SK-N-MC (cell line): ENCODE measurements around the gene PARVB.
A peak's percentile ranks its signal among the peaks of the same experiment; 100 is the strongest.

Experiments used
- DNase-seq: peaks from one replicate; pipeline ENCODE4 v3.0.0-alpha.2; 2011; ENCODE audit warnings: low read depth, low spot score
- H3K27ac ChIP-seq: fragments of 200-600 bp; sonication (generic); 2 replicates; pipeline ENCODE4 v1.5.1; 2016; ENCODE audit warnings: mixed run types
- H3K36me3 ChIP-seq: fragments of 200-600 bp; sonication (generic); 2 replicates; pipeline ENCODE4 v1.6.1; 2017; ENCODE audit warnings: antibody characterized with exemption, low read length, mixed read lengths; ENCODE audit not compliant: insufficient read depth
- H3K4me3 ChIP-seq: fragments of 200-600 bp; sonication (generic); 2 replicates; pipeline ENCODE4 v1.5.1; 2016
- H3K9ac ChIP-seq: fragments of 200-600 bp; sonication (generic); 2 replicates; pipeline ENCODE4 v1.8.0; 2017; ENCODE audit warnings: mixed run types, mixed read lengths; ENCODE audit not compliant: insufficient read length
- H3K9me3 ChIP-seq: fragments of 200-600 bp; sonication (generic); 2 replicates; pipeline ENCODE4 v1.6.1; 2017; ENCODE audit warnings: low read depth, mild to moderate bottlenecking, antibody characterized with exemption, low read length, moderate library complexity, mixed read lengths
- EZH2 ChIP-seq: fragments of 200-600 bp; sonication (generic); IDR thresholded peaks from one replicate; pipeline ENCODE4 v1.6.1; 2017; ENCODE audit warnings: antibody characterized with exemption
- FOXP2 ChIP-seq: optimal IDR thresholded peaks from 2 replicates; pipeline ENCODE3; 2011; ENCODE audit warnings: mild to moderate bottlenecking, moderate library complexity; ENCODE audit not compliant: insufficient read depth; ENCODE audit errors: extremely low read length, control extremely low read depth
- POLR2AphosphoS5 ChIP-seq: IDR thresholded peaks from 2 replicates; pipeline ENCODE4 v1.6.1; 2012; ENCODE audit warnings: mild to moderate bottlenecking, low read depth, low read length, borderline replicate concordance

The PARVB gene

DNA sequence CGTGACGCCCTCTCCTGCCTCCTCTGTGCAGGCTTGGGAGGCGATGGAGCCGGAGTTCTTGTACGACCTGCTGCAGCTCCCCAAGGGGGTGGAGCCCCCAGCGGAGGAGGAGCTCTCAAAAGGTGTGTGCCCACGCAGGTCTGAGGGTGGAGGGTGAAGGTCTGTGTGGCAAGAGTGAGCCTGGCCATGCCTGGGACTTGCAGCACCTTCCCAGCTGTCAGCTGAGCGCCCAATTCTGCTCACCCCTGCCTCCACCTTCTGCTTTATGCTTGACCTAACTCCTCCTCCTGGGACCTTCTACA is 159.1 kb downstream of the PARVB start:
- no peak overlapping the region for H3K9ac ChIP-seq
- H3K4me3 ChIP-seq = no peak overlapping the region
- H3K27ac ChIP-seq = no peak overlapping the region
- TF ChIP-seq POLR2AphosphoS5 = no peak
- DNase-seq = no peak
- H3K9me3 ChIP-seq = no peaks in the 10 kb centered on the region
- no peaks in the 10 kb centered on the region for H3K36me3 ChIP-seq

DNA sequence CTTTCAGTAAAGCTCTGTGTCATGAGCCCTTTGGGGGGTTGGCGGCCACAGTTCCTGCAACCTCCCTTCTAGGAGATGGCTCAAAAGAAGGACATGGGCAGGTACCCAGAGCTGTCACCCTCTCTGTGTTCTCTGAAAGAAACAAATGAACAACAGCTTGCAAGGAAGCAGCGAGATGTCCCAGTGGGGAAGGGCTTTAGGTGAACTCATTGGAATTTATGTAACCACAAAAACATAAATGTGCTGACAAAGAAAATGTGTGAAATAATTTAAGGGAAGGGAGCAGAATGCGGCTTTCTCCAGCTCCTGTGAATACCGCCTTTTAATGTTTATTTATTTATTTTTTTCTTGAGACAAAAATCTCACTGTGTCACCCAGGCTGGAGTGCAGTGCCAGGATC is 159.9 kb downstream of the PARVB start:
- DNase-seq = peak; percentile 37
- peak overlapping the region; percentile 61; the same call in 1 of the 2 replicates for H3K27ac ChIP-seq
- H3K9ac ChIP-seq = no peak overlapping the region
- H3K4me3 ChIP-seq = 0 out of 2 replicates have a peak overlapping the region, but pooled peaks have one; percentile 38
- no peaks in the 10 kb centered on the region for H3K9me3 ChIP-seq
- H3K36me3 ChIP-seq = no peaks in the 10 kb centered on the region
- TF ChIP-seq FOXP2 (no peak), POLR2AphosphoS5 (no peak), EZH2 (no peak)

DNA sequence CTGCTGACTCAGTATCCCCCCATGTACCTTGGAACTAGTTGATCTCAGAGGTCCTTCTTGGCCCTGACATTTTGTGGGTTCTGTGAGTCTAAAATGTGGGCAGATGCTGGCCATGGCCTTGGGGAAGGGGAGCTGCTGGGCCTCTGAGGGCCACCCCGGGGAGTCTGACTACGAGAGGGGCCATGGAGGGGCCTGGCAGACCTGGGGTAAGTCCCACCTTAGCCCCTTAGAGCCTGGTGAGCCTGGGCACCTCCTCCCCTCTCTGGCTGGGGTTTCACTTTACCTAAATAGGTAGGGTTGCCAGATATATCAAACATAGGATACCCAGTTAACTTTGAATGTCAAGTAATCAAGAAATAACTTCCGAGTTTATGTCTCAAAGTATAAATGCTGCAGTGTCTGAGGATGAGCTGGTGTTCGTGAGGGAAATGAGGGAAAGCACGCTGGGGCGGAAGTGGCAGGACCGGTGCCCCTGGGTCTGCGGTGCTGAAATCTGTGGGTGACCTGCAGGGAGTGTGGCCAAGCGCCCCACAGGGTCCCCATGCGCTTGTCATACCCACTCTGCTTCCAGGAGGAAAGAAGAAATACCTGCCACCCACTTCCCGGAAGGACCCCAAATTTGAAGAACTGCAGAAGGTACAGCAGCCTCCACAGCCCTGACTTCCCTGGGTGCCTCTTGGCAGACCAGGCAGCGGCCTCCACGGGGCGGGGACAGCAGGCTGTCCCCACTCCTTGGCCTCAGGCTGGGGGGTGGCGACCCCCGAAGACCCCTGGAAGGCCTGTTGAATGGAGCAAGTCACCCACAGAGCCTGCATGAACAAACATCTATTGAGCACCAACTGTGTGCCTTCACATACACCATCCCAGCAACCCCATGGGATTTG is 161.4 kb downstream of the PARVB start:
- no peak for DNase-seq
- Histone ChIP-seq H3K4me3 (no peak overlapping the region), H3K9me3 (no peaks in the 10 kb centered on the region), H3K36me3 (no peaks in the 10 kb centered on the region), H3K9ac (no peak overlapping the region), H3K27ac (no peak overlapping the region)
- TF ChIP-seq POLR2AphosphoS5 (no peak), EZH2 (no peak), FOXP2 (no peak)

DNA sequence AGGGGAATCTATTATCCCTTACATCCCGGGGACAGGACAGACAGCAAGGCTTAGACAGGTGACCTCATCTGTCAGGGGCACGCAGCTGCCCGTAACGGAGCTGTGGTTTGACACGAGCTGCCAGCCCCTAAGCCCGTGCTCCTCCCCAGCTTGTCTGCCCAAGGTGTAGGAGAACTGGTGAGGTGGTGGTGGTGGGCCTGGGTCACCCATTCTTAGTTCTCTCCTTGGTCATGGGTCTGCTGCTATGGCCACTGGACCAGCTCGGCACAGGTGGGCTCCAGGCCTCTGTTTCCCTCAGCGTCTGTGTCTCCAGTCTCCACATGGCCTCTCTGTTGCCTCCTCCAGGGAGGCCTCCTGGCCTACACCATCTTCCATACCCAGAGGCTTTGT is 162.0 kb downstream of the PARVB start:
- Histone ChIP-seq H3K27ac (no peak overlapping the region), H3K36me3 (no peaks in the 10 kb centered on the region), H3K9me3 (no peaks in the 10 kb centered on the region), H3K9ac (no peak overlapping the region), H3K4me3 (no peak overlapping the region)
- DNase-seq = no peak
- TF ChIP-seq EZH2 (no peak), FOXP2 (no peak), POLR2AphosphoS5 (no peak)

DNA sequence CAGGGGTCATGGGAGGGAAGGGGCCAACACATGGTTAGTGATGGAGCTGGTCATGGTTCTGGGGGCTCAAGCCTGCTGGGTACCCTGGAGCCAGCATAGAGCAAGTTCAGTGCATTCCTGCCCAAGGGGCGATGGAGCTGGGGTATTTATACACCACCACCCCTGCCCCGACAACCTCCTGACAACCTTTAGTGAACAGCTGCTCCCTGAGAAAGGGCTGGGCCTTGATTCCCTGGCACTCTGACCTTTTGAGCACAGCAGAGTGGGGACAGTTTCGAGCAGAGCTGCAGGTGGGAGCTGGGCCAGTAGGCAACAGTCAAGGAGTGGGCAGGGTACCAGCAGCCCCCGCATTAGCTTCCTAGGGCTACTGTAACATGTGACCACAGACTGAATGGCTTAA is 162.6 kb downstream of the PARVB start:
- H3K9me3 ChIP-seq = no peaks in the 10 kb centered on the region
- no peak overlapping the region for H3K9ac ChIP-seq
- no peak overlapping the region for H3K4me3 ChIP-seq
- no peaks in the 10 kb centered on the region for H3K36me3 ChIP-seq
- TF ChIP-seq FOXP2 (no peak), POLR2AphosphoS5 (no peak), EZH2 (no peak)
- H3K27ac ChIP-seq = no peak overlapping the region
- no peak for DNase-seq

DNA sequence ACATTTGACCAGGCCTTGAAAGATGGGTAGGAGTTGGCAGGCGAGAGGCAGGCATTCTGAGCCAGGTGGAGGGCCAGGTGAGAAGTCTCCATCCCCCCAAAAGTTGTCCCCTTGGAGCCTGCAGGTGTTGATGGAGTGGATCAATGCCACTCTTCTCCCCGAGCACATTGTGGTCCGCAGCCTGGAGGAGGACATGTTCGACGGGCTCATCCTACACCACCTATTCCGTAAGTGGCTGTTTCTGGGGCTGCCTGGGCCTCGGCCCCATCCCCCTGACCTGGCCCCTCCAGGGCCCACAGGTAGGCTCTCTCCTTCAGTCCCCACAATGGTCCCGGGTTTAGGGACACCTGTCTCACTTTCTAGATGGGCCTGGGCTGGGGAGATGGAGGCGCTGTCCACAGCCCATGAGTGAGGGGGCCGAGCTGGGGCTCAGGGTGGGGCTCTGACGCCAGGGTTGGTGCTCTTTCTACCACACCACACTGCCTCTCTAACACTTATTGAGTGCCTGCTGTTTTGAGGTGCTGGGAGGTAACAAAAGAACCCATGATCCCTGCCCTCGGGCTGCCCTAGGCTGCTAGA is 163.6 kb downstream of the PARVB start:
- DNase-seq = no peak
- no peak overlapping the region for H3K9ac ChIP-seq
- no peak overlapping the region for H3K4me3 ChIP-seq
- H3K9me3 ChIP-seq = no peaks in the 10 kb centered on the region
- no peaks in the 10 kb centered on the region for H3K36me3 ChIP-seq
- TF ChIP-seq EZH2 (no peak), FOXP2 (no peak), POLR2AphosphoS5 (no peak)
- no peak overlapping the region for H3K27ac ChIP-seq

DNA sequence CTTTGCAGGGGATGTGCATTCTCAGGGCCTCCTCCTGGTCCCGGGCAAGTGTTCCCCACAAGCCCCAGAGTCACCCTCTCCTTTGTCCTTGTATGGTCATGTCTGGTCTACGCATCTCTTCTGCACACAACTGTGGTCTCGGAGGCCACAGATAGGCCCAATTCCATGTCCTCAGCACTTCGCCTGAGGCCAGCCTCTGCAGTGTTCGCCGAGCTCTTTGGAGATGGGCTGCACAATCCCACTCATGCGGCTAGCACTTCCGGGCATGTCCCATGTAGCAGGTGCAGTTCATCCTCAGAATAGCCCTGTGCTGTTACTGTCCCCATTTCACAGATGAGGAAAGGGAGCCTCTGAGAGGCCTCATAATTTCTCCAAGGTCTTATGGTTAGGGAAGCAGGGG is 164.2 kb downstream of the PARVB start:
- TF ChIP-seq EZH2 = no peak
- TF ChIP-seq POLR2AphosphoS5 = no peak
- TF ChIP-seq FOXP2 = no peak
- Histone ChIP-seq H3K36me3 (no peaks in the 10 kb centered on the region), H3K9ac (no peak overlapping the region), H3K9me3 (no peaks in the 10 kb centered on the region), H3K4me3 (no peak overlapping the region), H3K27ac (no peak overlapping the region)
- no peak for DNase-seq

DNA sequence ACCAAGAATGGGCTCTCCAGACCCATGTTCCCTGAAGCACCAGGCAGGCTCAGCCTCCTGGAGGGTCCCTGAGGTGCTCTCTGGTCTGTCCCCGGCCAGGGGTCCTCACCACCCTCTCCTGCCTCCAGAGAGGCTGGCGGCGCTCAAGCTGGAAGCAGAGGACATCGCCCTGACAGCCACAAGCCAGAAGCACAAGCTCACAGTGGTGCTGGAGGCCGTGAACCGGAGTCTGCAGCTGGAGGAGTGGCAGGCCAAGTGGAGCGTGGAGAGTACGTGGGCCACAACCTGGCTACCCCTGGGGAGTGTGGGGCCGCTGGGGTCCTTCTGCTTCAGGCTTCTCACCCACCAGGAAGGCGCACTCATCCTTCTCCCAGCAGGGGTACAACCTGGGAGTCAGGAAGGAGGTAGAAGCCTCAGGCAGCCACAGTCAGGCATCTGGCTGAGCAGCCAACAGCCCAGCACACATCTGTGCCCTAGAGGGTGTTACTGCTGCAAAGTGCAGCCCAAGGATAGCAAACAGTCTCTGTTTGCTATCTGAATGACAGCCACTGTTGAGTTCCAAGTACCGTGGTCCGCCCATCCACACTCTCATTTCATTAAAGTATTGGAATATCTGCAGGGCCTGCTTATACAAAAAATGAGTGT is 165.0 kb downstream of the PARVB start:
- Histone ChIP-seq H3K4me3 (no peak overlapping the region), H3K36me3 (no peaks in the 10 kb centered on the region), H3K27ac (no peak overlapping the region), H3K9ac (no peak overlapping the region), H3K9me3 (no peaks in the 10 kb centered on the region)
- TF ChIP-seq EZH2 = no peak
- TF ChIP-seq POLR2AphosphoS5 = no peak
- TF ChIP-seq FOXP2 = no peak
- no peak for DNase-seq
